HCT116 (cell line): Measurements from ENCODE around the gene DTD1. TPM values are rescaled to one million over a fixed set of nuclear protein-coding genes. Genes with fewer than 3 reads are reported as not detected.

Source experiments
- ATAC-seq: fragments of 200-7000 bp; cut with Tn5 transposase; 2 replicates; pipeline ENCODE4 v1.9.1; 2020; ENCODE audit warnings: mild to moderate bottlenecking, moderate library complexity
- BruUV-seq: library from RNA; stranded (reverse); fragments of 400-500 nt; replicated peaks from 2 replicates; lab custom pipeline; 2021; lab: Mats Ljungman, UMichigan
- CTCF ChIA-PET: fragments of 300-600 bp; sonication (Branson Sonifier 250); formaldehyde crosslinking; loops from one replicate; lab custom pipeline; 2021; ENCODE audit warnings: antibody characterized with exemption; lab: Charles Lee
- POLR2A ChIA-PET: fragments of 300-600, 350-600 bp; sonication (Branson Sonifier 250); formaldehyde crosslinking; loops from one replicate; lab custom pipeline; 2021; ENCODE audit warnings: antibody characterized with exemption; lab: Charles Lee
- RAD21 ChIA-PET, 2 experiments: fragments of 300-600 bp; sonication (Branson Sonifier 250); formaldehyde crosslinking; loops; one replicate each; lab custom pipeline; 2023; ENCODE audit warnings: low total read pairs in 2 of 2; ENCODE audit not compliant: uncharacterized antibody in 2 of 2, unreplicated experiment in 2 of 2, low non-redundant PET in 1 of 2; lab: Charles Lee
- DNase-seq: peaks from one replicate; pipeline ENCODE4 v3.0.0-alpha.2; 2010; ENCODE audit warnings: low read depth, low spot score
- H2AFZ ChIP-seq: fragments of 200-600 bp; shearing (Covaris generic), sonication (generic); 2 replicates; pipeline ENCODE4 v1.6.1; 2017; ENCODE audit warnings: low read depth, mixed run types, mixed read lengths, antibody characterized with exemption, low read length; ENCODE audit not compliant: poor library complexity, severe bottlenecking
- H3K27ac ChIP-seq: 2 replicates; pipeline ENCODE4 v1.5.1; 2012; ENCODE audit warnings: low read depth, low read length
- H3K27me3 ChIP-seq: fragments of 200-600 bp; sonication (generic); 2 replicates; pipeline ENCODE4 v1.6.1; 2016; ENCODE audit warnings: mixed run types, low read length, mixed read lengths; ENCODE audit not compliant: insufficient read depth
- H3K36me3 ChIP-seq, 2 experiments: fragments of 200-500 bp in 1 of 2; fragments of 200-600 bp in 1 of 2; sonication (Bioruptor generic) in 1 of 2; sonication (generic) in 1 of 2; 2 replicates each; pipeline versions ENCODE4 v1.5.1 to v1.6.1; 2014 to 2016; ENCODE audit warnings: low read length in 2 of 2, inconsistent platforms in 1 of 2, mixed read lengths in 1 of 2, mixed run types in 1 of 2; ENCODE audit not compliant: insufficient read depth in 2 of 2, control insufficient read depth in 1 of 2
- H3K4me1 ChIP-seq, 2 experiments: fragments of 200-600 bp in 1 of 2; sonication (generic) in 1 of 2; 2 replicates each; pipeline versions ENCODE4 v1.5.1 to v1.6.1; 2012 to 2017; ENCODE audit warnings: low read length in 2 of 2, inconsistent platforms in 1 of 2, mild to moderate bottlenecking in 1 of 2, mixed read lengths in 1 of 2, mixed run types in 1 of 2, moderate library complexity in 1 of 2; ENCODE audit not compliant: insufficient read depth in 2 of 2, control insufficient read depth in 1 of 2
- H3K4me2 ChIP-seq: fragments of 200-600 bp; sonication (generic); 2 replicates; pipeline ENCODE4 v1.6.1; 2017; ENCODE audit warnings: mixed run types, low read length, mixed read lengths
- H3K4me3 ChIP-seq, 2 experiments: fragments of 200-600 bp in 1 of 2; sonication (generic) in 1 of 2; replicated peaks in 1 of 2; 2 replicates each; pipeline ENCODE4 v1.5.1; 2011 to 2016; ENCODE audit warnings: low read length in 2 of 2, control low read depth in 1 of 2, low read depth in 1 of 2, mild to moderate bottlenecking in 1 of 2, mixed read lengths in 1 of 2, mixed run types in 1 of 2
- H3K79me2 ChIP-seq: fragments of 200-600 bp; sonication (generic); 2 replicates; pipeline ENCODE4 v1.6.1; 2017; ENCODE audit warnings: mild to moderate bottlenecking, mixed run types, low read length, moderate library complexity, mixed read lengths; ENCODE audit not compliant: insufficient read depth
- H3K9ac ChIP-seq: fragments of 200-600 bp; sonication (generic); 2 replicates; pipeline ENCODE4 v1.6.1; 2016; ENCODE audit warnings: low read length, mixed read lengths
- H3K9me2 ChIP-seq: fragments of 200-600 bp; sonication (generic), shearing (Covaris generic); 2 replicates; pipeline ENCODE4 v1.6.1; 2017; ENCODE audit warnings: mixed run types, mild to moderate bottlenecking, moderate library complexity; ENCODE audit not compliant: insufficient read depth
- H3K9me3 ChIP-seq, 2 experiments: fragments of 200-500 bp in 1 of 2; fragments of 200-600 bp in 1 of 2; sonication (Bioruptor generic) in 1 of 2; sonication (generic) in 1 of 2; 2 replicates each; pipeline ENCODE4 v1.6.1; 2014 to 2017; ENCODE audit warnings: low read length in 2 of 2, mixed read lengths in 2 of 2, inconsistent platforms in 1 of 2, low read depth in 1 of 2, mild to moderate bottlenecking in 1 of 2, mixed run types in 1 of 2, moderate library complexity in 1 of 2; ENCODE audit not compliant: control insufficient read depth in 1 of 2, insufficient read depth in 1 of 2
- H4K20me1 ChIP-seq: fragments of 200-600 bp; sonication (generic), shearing (Covaris generic); 2 replicates; pipeline ENCODE4 v1.6.1; 2017; ENCODE audit warnings: mixed run types, mild to moderate bottlenecking, moderate library complexity; ENCODE audit not compliant: insufficient read depth
- CBX3 ChIP-seq: IDR thresholded peaks from 2 replicates; pipeline ENCODE4 v1.6.1; 2012; ENCODE audit warnings: low read depth
- CEBPB ChIP-seq: IDR thresholded peaks from 2 replicates; pipeline ENCODE4 v1.6.1; 2012; ENCODE audit warnings: low read depth
- ELF1 ChIP-seq: IDR thresholded peaks from 2 replicates; pipeline ENCODE4 v1.6.1; 2012; ENCODE audit warnings: low read depth, borderline replicate concordance
- EZH2 ChIP-seq: fragments of 200-600 bp; sonication (generic); IDR thresholded peaks from 2 replicates; pipeline ENCODE4 v1.6.1; 2017; ENCODE audit warnings: antibody characterized with exemption, mixed run types
- EZH2phosphoT487 ChIP-seq: fragments of 200-600 bp; IDR thresholded peaks from 2 replicates; pipeline ENCODE4 v1.6.1; 2018; ENCODE audit warnings: antibody characterized with exemption, borderline replicate concordance
- SP1 ChIP-seq: IDR thresholded peaks from 2 replicates; pipeline ENCODE4 v1.6.1; 2012; ENCODE audit warnings: low read depth
- YY1 ChIP-seq: IDR thresholded peaks from 2 replicates; pipeline ENCODE4 v1.6.1; 2011; ENCODE audit warnings: low read length, low read depth, moderate library complexity, mild to moderate bottlenecking; ENCODE audit not compliant: insufficient replicate concordance; ENCODE audit errors: extremely low read depth
- ZFX ChIP-seq: fragments of 450-650 bp; IDR thresholded peaks from 2 replicates; pipeline ENCODE4 v1.6.1; 2017
- ZNF274 ChIP-seq: fragments of 200-500 bp; sonication (Bioruptor generic); IDR thresholded peaks from 2 replicates; pipeline ENCODE4 v1.6.1; 2014; ENCODE audit warnings: mild to moderate bottlenecking, low read depth, low read length, inconsistent platforms
- intact Hi-C: fragments of 100-400 bp; cut with micrococcal nuclease; formaldehyde crosslinking; loops from 2 replicates; pipeline ENCODE4 v1.10.0; 2022
- total RNA-seq: library from RNA; stranded (reverse); gene quantifications from one replicate; pipeline ENCODE4 v1.2.1, GENCODE V29; 2021; ENCODE audit not compliant: unreplicated experiment
- TF ChIP-seq, protein P1 (sequence below): IDR thresholded peaks from 2 replicates; pipeline ENCODE4 v1.6.1; 2011; ENCODE audit warnings: mild to moderate bottlenecking, low read length, moderate library complexity; ENCODE audit not compliant: insufficient replicate concordance; ENCODE audit errors: extremely low read depth
- TF ChIP-seq, protein P2 (sequence below), 3 experiments: fragments of 200-600 bp in 1 of 3; sonication (generic) in 1 of 3; IDR thresholded peaks in 2 of 3; conservative IDR thresholded peaks in 1 of 3; 2 replicates each; pipeline ENCODE4 v1.5.1; 2012 to 2017; ENCODE audit warnings: low read depth in 2 of 3, low read length in 2 of 3, antibody characterized with exemption in 1 of 3, borderline replicate concordance in 1 of 3, control low read depth in 1 of 3, mild to moderate bottlenecking in 1 of 3, mixed read lengths in 1 of 3, mixed run types in 1 of 3, moderate library complexity in 1 of 3; ENCODE audit not compliant: insufficient read depth in 1 of 3

The DTD1 gene
- total RNA-seq, 1 experiment from 2014 or later, result 54.5 TPM

DNA sequence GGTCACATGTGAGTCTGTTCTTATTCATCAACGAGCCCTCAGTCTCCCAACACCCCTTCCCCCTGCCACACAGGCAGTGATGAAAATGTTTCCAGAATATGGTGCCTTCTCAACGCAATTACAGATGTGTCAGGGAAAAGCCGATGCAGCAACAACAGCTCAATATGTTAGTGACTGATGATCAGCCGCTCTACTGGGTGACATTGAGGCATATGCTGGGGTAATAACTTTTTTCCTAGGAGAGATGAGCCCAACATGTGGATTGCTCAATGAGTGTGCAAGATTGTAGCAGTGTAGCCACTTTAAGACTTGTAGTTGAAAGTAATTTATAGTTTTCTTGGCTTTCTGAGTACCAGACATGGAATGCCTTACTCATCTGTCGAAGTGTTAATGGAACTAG lies 49.4 kb downstream of the DTD1 start:
- Histone ChIP-seq H3K9me3 (no peaks in the 10 kb centered on the region), H3K79me2 (no peaks in the 10 kb centered on the region), H3K36me3 (no peaks in the 10 kb centered on the region), H3K4me2 (no peak overlapping the region), H2AFZ (no peak overlapping the region), H4K20me1 (no peaks in the 10 kb centered on the region), H3K4me3 (no peak overlapping the region), H3K9me2 (no peaks in the 10 kb centered on the region), H3K27me3 (no peaks in the 10 kb centered on the region), H3K9ac (no peak overlapping the region), H3K4me1 (no peaks in the 10 kb centered on the region), H3K27ac (no peak overlapping the region)
- intact Hi-C loops, result no loop called here
- DNase-seq (no peak), ATAC-seq (no peak)
- no peak for TF ChIP-seq EZH2phosphoT487
- no peak for TF ChIP-seq SP1
- TF ChIP-seq, protein P1, sequence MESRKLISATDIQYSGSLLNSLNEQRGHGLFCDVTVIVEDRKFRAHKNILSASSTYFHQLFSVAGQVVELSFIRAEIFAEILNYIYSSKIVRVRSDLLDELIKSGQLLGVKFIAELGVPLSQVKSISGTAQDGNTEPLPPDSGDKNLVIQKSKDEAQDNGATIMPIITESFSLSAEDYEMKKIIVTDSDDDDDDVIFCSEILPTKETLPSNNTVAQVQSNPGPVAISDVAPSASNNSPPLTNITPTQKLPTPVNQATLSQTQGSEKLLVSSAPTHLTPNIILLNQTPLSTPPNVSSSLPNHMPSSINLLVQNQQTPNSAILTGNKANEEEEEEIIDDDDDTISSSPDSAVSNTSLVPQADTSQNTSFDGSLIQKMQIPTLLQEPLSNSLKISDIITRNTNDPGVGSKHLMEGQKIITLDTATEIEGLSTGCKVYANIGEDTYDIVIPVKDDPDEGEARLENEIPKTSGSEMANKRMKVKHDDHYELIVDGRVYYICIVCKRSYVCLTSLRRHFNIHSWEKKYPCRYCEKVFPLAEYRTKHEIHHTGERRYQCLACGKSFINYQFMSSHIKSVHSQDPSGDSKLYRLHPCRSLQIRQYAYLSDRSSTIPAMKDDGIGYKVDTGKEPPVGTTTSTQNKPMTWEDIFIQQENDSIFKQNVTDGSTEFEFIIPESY, result no peak
- TF ChIP-seq EZH2, result no peak
- TF ChIP-seq CBX3, result no peak
- TF ChIP-seq ZNF274, result no peak
- no peak for TF ChIP-seq CEBPB
- no peak for TF ChIP-seq ZFX
- no peak for TF ChIP-seq YY1
- TF ChIP-seq, protein P2, sequence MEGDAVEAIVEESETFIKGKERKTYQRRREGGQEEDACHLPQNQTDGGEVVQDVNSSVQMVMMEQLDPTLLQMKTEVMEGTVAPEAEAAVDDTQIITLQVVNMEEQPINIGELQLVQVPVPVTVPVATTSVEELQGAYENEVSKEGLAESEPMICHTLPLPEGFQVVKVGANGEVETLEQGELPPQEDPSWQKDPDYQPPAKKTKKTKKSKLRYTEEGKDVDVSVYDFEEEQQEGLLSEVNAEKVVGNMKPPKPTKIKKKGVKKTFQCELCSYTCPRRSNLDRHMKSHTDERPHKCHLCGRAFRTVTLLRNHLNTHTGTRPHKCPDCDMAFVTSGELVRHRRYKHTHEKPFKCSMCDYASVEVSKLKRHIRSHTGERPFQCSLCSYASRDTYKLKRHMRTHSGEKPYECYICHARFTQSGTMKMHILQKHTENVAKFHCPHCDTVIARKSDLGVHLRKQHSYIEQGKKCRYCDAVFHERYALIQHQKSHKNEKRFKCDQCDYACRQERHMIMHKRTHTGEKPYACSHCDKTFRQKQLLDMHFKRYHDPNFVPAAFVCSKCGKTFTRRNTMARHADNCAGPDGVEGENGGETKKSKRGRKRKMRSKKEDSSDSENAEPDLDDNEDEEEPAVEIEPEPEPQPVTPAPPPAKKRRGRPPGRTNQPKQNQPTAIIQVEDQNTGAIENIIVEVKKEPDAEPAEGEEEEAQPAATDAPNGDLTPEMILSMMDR (IDR thresholded peaks at IDR 0.05 in 2 of 3, conservative IDR thresholded peaks at IDR 0.05 in 1 of 3; ENCODE audit: borderline replicate concordance in 1 of 3, insufficient read depth in 1 of 3, low read depth in 2 of 3, low read length in 2 of 3), result no peak
- TF ChIP-seq ELF1, result no peak
- no TSS peak for BruUV-seq
- POLR2A ChIA-PET, result no interaction called here
- CTCF ChIA-PET, result no interaction called here
- RAD21 ChIA-PET, result no interaction called here
